Measurements from ENCODE around the gene ZBED4. TPM values are rescaled to one million over a fixed set of nuclear protein-coding genes. Genes with fewer than 3 reads are reported as not detected.
A peak's percentile ranks its signal among the peaks of the same experiment; 100 is the strongest.

The ZBED4 gene
- total RNA-seq, 2 donors from 2014 or later = 18.4 to 20.7 TPM

- Mint-ChIP-seq H3K27ac (no peak overlapping the region), H3K36me3 (peaks cover 16 to 20% of the 10 kb centered on the region in 2 donors), H3K9me3 (peaks cover 10 to 12% of the 10 kb centered on the region in 2 donors)
- ATAC-seq = no peak
- no peak for DNase-seq (ENCODE audit: low spot score in 2 of 2)
These were observed 47.8 kb downstream of the ZBED4 start for GRCh38 chr22:49901457-49901856.

- ATAC-seq (no peak), DNase-seq (ENCODE audit: low spot score in 2 of 2) (peak in 1 of 2 donors; percentile 44)
- Mint-ChIP-seq H3K9me3 (peaks cover 10 to 12% of the 10 kb centered on the region in 2 donors), H3K36me3 (peaks cover 20 to 24% of the 10 kb centered on the region in 2 donors), H3K27ac (peak overlapping the region in 1 of 2 donors; percentile 50)
These were observed 49.8 kb downstream of the ZBED4 start for GRCh38 chr22:49903322-49904039.

GRCh38 chr22:49904040-49904369 is 50.4 kb downstream of the ZBED4 start:
- DNase-seq (ENCODE audit: low spot score in 2 of 2) (peak in 1 of 2 donors; percentile 42), ATAC-seq (no peak)
- peaks cover 20 to 24% of the 10 kb centered on the region in 2 donors for H3K36me3 Mint-ChIP-seq
- no peak overlapping the region for H3K27ac Mint-ChIP-seq
- H3K9me3 Mint-ChIP-seq = peaks cover 10 to 12% of the 10 kb centered on the region in 2 donors

DNA sequence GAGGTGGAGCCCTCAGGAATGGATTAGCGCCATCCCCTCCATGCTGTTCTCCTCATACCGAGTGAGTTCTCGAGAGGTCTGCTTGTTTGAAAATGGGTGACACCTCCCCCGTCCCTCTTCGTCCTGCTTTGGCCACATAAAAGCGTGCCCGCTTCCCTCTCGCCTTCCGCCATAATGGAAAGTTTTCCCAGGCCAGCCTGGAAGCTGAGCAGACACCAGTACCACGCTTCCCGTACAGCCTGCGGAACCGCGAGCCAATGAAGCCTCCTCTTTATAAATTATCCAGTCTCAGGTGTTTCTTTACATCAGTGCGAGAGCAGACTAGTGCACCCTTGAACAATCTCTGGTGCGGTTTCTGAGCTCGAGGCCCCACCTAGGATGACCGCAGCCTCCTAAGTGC is 51.8 kb downstream of the ZBED4 start:
- no peak for ATAC-seq
- DNase-seq (ENCODE audit: low spot score in 2 of 2) = no peak
- peak overlapping the region in 1 of 2 donors; percentile 25 for H3K27ac Mint-ChIP-seq
- H3K36me3 Mint-ChIP-seq = peaks cover 20 to 24% of the 10 kb centered on the region in 2 donors
- H3K9me3 Mint-ChIP-seq = peaks cover 10 to 12% of the 10 kb centered on the region in 2 donors

- ATAC-seq (peak in 1 of 2 donors; percentile 28), DNase-seq (ENCODE audit: low spot score in 2 of 2) (peak in 1 of 2 donors; percentile 50)
- peak overlapping the region; percentile 25 to 58 for H3K27ac Mint-ChIP-seq
- H3K36me3 Mint-ChIP-seq = peaks cover 14 to 17% of the 10 kb centered on the region in 2 donors
- H3K9me3 Mint-ChIP-seq = peaks cover 4 to 8% of the 10 kb centered on the region in 2 donors
These were observed 52.6 kb downstream of the ZBED4 start for GRCh38 chr22:49906071-49906798.

- ATAC-seq (no peak), DNase-seq (ENCODE audit: low spot score in 2 of 2) (peak in 1 of 2 donors; percentile 26)
- Mint-ChIP-seq H3K9me3 (peaks cover 0 to 3% of the 10 kb centered on the region in 2 donors), H3K27ac (peak overlapping the region; percentile 3 to 58), H3K36me3 (peaks cover 8 to 11% of the 10 kb centered on the region in 2 donors)
These were observed 53.2 kb downstream of the ZBED4 start for GRCh38 chr22:49906799-49907290.

GRCh38 chr22:49907807-49908206 is 54.2 kb downstream of the ZBED4 start:
- ATAC-seq = no peak
- Mint-ChIP-seq H3K36me3 (peaks cover 4 to 8% of the 10 kb centered on the region in 2 donors), H3K9me3 (no peaks in the 10 kb centered on the region), H3K27ac (peak overlapping the region; percentile 32 to 58)
- peak in 1 of 2 donors; percentile 39 for DNase-seq (ENCODE audit: low spot score in 2 of 2)

DNA sequence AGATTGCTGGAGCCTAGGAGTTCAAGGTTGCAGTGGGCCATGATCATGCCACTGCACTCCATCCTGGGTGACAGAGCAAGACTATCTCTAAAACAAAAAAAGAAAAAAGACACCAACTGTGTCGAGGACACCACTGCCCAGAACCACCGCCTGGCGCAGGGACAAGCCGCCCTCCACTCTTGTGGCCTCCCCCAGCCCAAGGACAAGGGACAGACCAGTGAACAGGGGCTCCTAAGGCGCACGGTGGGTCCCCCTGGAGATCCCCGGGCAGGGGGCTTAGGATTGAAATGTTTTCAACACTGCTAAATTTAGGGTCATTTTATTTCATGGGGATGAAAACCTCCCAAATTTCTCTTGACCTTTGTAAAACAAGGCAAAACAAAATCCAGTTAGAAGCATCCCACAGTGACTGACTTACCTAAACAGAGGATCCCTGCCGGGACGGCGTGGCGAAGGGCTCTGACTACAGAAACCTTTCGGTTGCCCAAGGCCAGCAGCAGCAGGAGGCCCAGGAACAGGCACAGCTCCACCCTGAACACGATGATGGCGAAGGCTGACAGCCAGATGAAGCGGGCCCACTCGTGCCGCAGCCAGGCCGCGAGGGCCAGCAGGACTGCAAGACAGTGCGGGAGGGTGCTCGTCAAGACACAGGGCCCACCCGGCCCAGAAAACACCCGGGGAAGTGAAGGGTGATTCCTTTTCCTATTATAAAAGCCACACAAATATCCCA is 56.0 kb downstream of the ZBED4 start:
- DNase-seq (ENCODE audit: low spot score in 2 of 2) = peak in 1 of 2 donors; percentile 46
- Mint-ChIP-seq H3K36me3 (peaks cover 0 to 8% of the 10 kb centered on the region in 2 donors), H3K9me3 (no peaks in the 10 kb centered on the region), H3K27ac (no peak overlapping the region)
- ATAC-seq = no peak

- no peak overlapping the region for H3K27ac Mint-ChIP-seq
- DNase-seq (ENCODE audit: low spot score in 2 of 2) (peak in 1 of 2 donors; percentile 49), ATAC-seq (peak in 1 of 2 donors; percentile 18)
- peaks cover 0 to 8% of the 10 kb centered on the region in 2 donors for H3K36me3 Mint-ChIP-seq
- H3K9me3 Mint-ChIP-seq = no peaks in the 10 kb centered on the region
These were observed 56.8 kb downstream of the ZBED4 start for GRCh38 chr22:49910229-49911155.

GRCh38 chr22:49911881-49912625 is 58.4 kb downstream of the ZBED4 start:
- Mint-ChIP-seq H3K36me3 (peaks cover 0 to 8% of the 10 kb centered on the region in 2 donors), H3K9me3 (no peaks in the 10 kb centered on the region), H3K27ac (no peak overlapping the region)
- DNase-seq (ENCODE audit: low spot score in 2 of 2) = peak in 1 of 2 donors; percentile 52
- no peak for ATAC-seq

- DNase-seq (ENCODE audit: low spot score in 2 of 2) (no peak), ATAC-seq (no peak)
- no peaks in the 10 kb centered on the region for H3K9me3 Mint-ChIP-seq
- no peaks in the 10 kb centered on the region for H3K36me3 Mint-ChIP-seq
- H3K27ac Mint-ChIP-seq = no peak overlapping the region
These were observed 59.4 kb downstream of the ZBED4 start for GRCh38 chr22:49913026-49913425.

DNA sequence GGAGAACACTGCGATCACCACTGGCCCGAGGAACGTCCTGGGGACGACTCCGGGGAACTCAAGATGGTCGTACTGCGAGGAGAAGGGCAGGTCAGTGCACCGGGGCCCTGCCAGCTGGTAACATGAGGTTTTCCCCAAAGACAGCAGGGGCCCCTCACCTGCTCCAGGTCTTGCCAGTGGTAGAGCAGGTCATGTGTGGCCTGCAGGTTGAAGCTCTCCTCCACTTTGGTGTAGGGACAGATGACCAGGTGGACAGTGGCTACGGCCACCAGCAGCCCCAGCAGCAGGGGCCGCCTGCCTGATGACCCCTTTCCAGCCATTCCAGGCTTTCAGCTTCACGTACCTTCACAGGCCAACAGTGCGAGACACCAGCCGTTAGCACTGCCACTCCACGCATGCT is 59.8 kb downstream of the ZBED4 start:
- Mint-ChIP-seq H3K36me3 (no peaks in the 10 kb centered on the region), H3K27ac (peak overlapping the region in 1 of 2 donors; percentile 64), H3K9me3 (no peaks in the 10 kb centered on the region)
- no peak for ATAC-seq
- peak in 1 of 2 donors; percentile 52 for DNase-seq (ENCODE audit: low spot score in 2 of 2)

DNA sequence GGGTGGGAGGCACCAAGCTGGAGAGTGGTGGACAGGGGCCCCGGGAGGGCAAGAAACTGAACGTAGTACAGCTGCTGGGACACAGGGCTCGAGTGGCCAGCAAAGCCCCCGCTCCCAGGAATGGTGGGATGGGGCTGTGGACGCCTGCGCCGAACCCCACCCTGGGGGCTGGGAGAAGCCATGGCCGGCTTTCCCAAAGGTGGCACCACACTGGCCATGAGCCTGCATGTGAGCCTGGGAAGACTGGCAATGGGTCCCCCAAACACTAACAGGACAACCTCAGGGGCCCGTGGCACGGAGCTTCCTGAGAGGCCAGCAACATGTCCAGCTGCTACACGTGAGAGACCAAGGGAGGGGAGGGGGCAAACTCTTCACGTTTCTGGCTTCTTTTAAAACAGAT is 60.6 kb downstream of the ZBED4 start:
- peak in 1 of 2 donors; percentile 49 for DNase-seq (ENCODE audit: low spot score in 2 of 2)
- Mint-ChIP-seq H3K9me3 (no peaks in the 10 kb centered on the region), H3K27ac (peak overlapping the region in 1 of 2 donors; percentile 64), H3K36me3 (no peaks in the 10 kb centered on the region)
- no peak for ATAC-seq

GRCh38 chr22:49915610-49916009 is 62.0 kb downstream of the ZBED4 start:
- Mint-ChIP-seq H3K9me3 (no peaks in the 10 kb centered on the region), H3K36me3 (no peaks in the 10 kb centered on the region), H3K27ac (no peak overlapping the region)
- ATAC-seq (no peak), DNase-seq (ENCODE audit: low spot score in 2 of 2) (peak in 1 of 2 donors; percentile 49)

- peak overlapping the region; percentile 29 to 71 for H3K27ac Mint-ChIP-seq
- no peak for DNase-seq (ENCODE audit: low spot score in 2 of 2)
- no peaks in the 10 kb centered on the region for H3K9me3 Mint-ChIP-seq
- no peaks in the 10 kb centered on the region for H3K36me3 Mint-ChIP-seq
- no peak for ATAC-seq
These were observed 63.2 kb downstream of the ZBED4 start for GRCh38 chr22:49916831-49917230.

Data from activated naive CD4-positive, alpha-beta T cell treated with anti-CD3 and anti-CD28 coated beads, Interleukin-2, amount 50 U/mL, for 72 hours (primary cell).